HCT116 (cell line): ENCODE results near the gene PTPRF. TPM values are rescaled to one million over a fixed set of nuclear protein-coding genes. Genes with fewer than 3 reads are reported as not detected.

Source experiments
- ATAC-seq: fragments of 200-7000 bp; cut with Tn5 transposase; 2 replicates; pipeline ENCODE4 v1.9.1; 2020; ENCODE audit warnings: mild to moderate bottlenecking, moderate library complexity
- BruUV-seq: library from RNA; stranded (reverse); fragments of 400-500 nt; replicated peaks from 2 replicates; lab custom pipeline; 2021; lab: Mats Ljungman, UMichigan
- CTCF ChIA-PET: fragments of 300-600 bp; sonication (Branson Sonifier 250); formaldehyde crosslinking; loops from one replicate; lab custom pipeline; 2021; ENCODE audit warnings: antibody characterized with exemption; lab: Charles Lee
- POLR2A ChIA-PET: fragments of 300-600, 350-600 bp; sonication (Branson Sonifier 250); formaldehyde crosslinking; loops from one replicate; lab custom pipeline; 2021; ENCODE audit warnings: antibody characterized with exemption; lab: Charles Lee
- RAD21 ChIA-PET, 2 experiments: fragments of 300-600 bp; sonication (Branson Sonifier 250); formaldehyde crosslinking; loops; one replicate each; lab custom pipeline; 2023; ENCODE audit warnings: low total read pairs in 2 of 2; ENCODE audit not compliant: uncharacterized antibody in 2 of 2, unreplicated experiment in 2 of 2, low non-redundant PET in 1 of 2; lab: Charles Lee
- DNase-seq: peaks from one replicate; pipeline ENCODE4 v3.0.0-alpha.2; 2010; ENCODE audit warnings: low read depth, low spot score
- H2AFZ ChIP-seq: fragments of 200-600 bp; shearing (Covaris generic), sonication (generic); 2 replicates; pipeline ENCODE4 v1.6.1; 2017; ENCODE audit warnings: low read depth, mixed run types, mixed read lengths, antibody characterized with exemption, low read length; ENCODE audit not compliant: poor library complexity, severe bottlenecking
- H3K27ac ChIP-seq: 2 replicates; pipeline ENCODE4 v1.5.1; 2012; ENCODE audit warnings: low read depth, low read length
- H3K27me3 ChIP-seq: fragments of 200-600 bp; sonication (generic); 2 replicates; pipeline ENCODE4 v1.6.1; 2016; ENCODE audit warnings: mixed run types, low read length, mixed read lengths; ENCODE audit not compliant: insufficient read depth
- H3K36me3 ChIP-seq, 2 experiments: fragments of 200-500 bp in 1 of 2; fragments of 200-600 bp in 1 of 2; sonication (Bioruptor generic) in 1 of 2; sonication (generic) in 1 of 2; 2 replicates each; pipeline versions ENCODE4 v1.5.1 to v1.6.1; 2014 to 2016; ENCODE audit warnings: low read length in 2 of 2, inconsistent platforms in 1 of 2, mixed read lengths in 1 of 2, mixed run types in 1 of 2; ENCODE audit not compliant: insufficient read depth in 2 of 2, control insufficient read depth in 1 of 2
- H3K4me1 ChIP-seq, 2 experiments: fragments of 200-600 bp in 1 of 2; sonication (generic) in 1 of 2; 2 replicates each; pipeline versions ENCODE4 v1.5.1 to v1.6.1; 2012 to 2017; ENCODE audit warnings: low read length in 2 of 2, inconsistent platforms in 1 of 2, mild to moderate bottlenecking in 1 of 2, mixed read lengths in 1 of 2, mixed run types in 1 of 2, moderate library complexity in 1 of 2; ENCODE audit not compliant: insufficient read depth in 2 of 2, control insufficient read depth in 1 of 2
- H3K4me2 ChIP-seq: fragments of 200-600 bp; sonication (generic); 2 replicates; pipeline ENCODE4 v1.6.1; 2017; ENCODE audit warnings: mixed run types, low read length, mixed read lengths
- H3K4me3 ChIP-seq, 2 experiments: fragments of 200-600 bp in 1 of 2; sonication (generic) in 1 of 2; replicated peaks in 1 of 2; 2 replicates each; pipeline ENCODE4 v1.5.1; 2011 to 2016; ENCODE audit warnings: low read length in 2 of 2, control low read depth in 1 of 2, low read depth in 1 of 2, mild to moderate bottlenecking in 1 of 2, mixed read lengths in 1 of 2, mixed run types in 1 of 2
- H3K79me2 ChIP-seq: fragments of 200-600 bp; sonication (generic); 2 replicates; pipeline ENCODE4 v1.6.1; 2017; ENCODE audit warnings: mild to moderate bottlenecking, mixed run types, low read length, moderate library complexity, mixed read lengths; ENCODE audit not compliant: insufficient read depth
- H3K9ac ChIP-seq: fragments of 200-600 bp; sonication (generic); 2 replicates; pipeline ENCODE4 v1.6.1; 2016; ENCODE audit warnings: low read length, mixed read lengths
- H3K9me2 ChIP-seq: fragments of 200-600 bp; sonication (generic), shearing (Covaris generic); 2 replicates; pipeline ENCODE4 v1.6.1; 2017; ENCODE audit warnings: mixed run types, mild to moderate bottlenecking, moderate library complexity; ENCODE audit not compliant: insufficient read depth
- H3K9me3 ChIP-seq, 2 experiments: fragments of 200-500 bp in 1 of 2; fragments of 200-600 bp in 1 of 2; sonication (Bioruptor generic) in 1 of 2; sonication (generic) in 1 of 2; 2 replicates each; pipeline ENCODE4 v1.6.1; 2014 to 2017; ENCODE audit warnings: low read length in 2 of 2, mixed read lengths in 2 of 2, inconsistent platforms in 1 of 2, low read depth in 1 of 2, mild to moderate bottlenecking in 1 of 2, mixed run types in 1 of 2, moderate library complexity in 1 of 2; ENCODE audit not compliant: control insufficient read depth in 1 of 2, insufficient read depth in 1 of 2
- H4K20me1 ChIP-seq: fragments of 200-600 bp; sonication (generic), shearing (Covaris generic); 2 replicates; pipeline ENCODE4 v1.6.1; 2017; ENCODE audit warnings: mixed run types, mild to moderate bottlenecking, moderate library complexity; ENCODE audit not compliant: insufficient read depth
- CBX3 ChIP-seq: IDR thresholded peaks from 2 replicates; pipeline ENCODE4 v1.6.1; 2012; ENCODE audit warnings: low read depth
- CEBPB ChIP-seq: IDR thresholded peaks from 2 replicates; pipeline ENCODE4 v1.6.1; 2012; ENCODE audit warnings: low read depth
- CTCF ChIP-seq, 3 experiments: fragments of 200-600 bp in 1 of 3; sonication (generic) in 1 of 3; IDR thresholded peaks in 2 of 3; conservative IDR thresholded peaks in 1 of 3; 2 replicates each; pipeline ENCODE4 v1.5.1; 2012 to 2017; ENCODE audit warnings: low read depth in 2 of 3, low read length in 2 of 3, antibody characterized with exemption in 1 of 3, borderline replicate concordance in 1 of 3, control low read depth in 1 of 3, mild to moderate bottlenecking in 1 of 3, mixed read lengths in 1 of 3, mixed run types in 1 of 3, moderate library complexity in 1 of 3; ENCODE audit not compliant: insufficient read depth in 1 of 3
- EGR1 ChIP-seq: IDR thresholded peaks from 2 replicates; pipeline ENCODE4 v1.6.1; 2012; ENCODE audit warnings: low read depth
- EZH2 ChIP-seq: fragments of 200-600 bp; sonication (generic); IDR thresholded peaks from 2 replicates; pipeline ENCODE4 v1.6.1; 2017; ENCODE audit warnings: antibody characterized with exemption, mixed run types
- EZH2phosphoT487 ChIP-seq: fragments of 200-600 bp; IDR thresholded peaks from 2 replicates; pipeline ENCODE4 v1.6.1; 2018; ENCODE audit warnings: antibody characterized with exemption, borderline replicate concordance
- JUND ChIP-seq: IDR thresholded peaks from 2 replicates; pipeline ENCODE4 v1.6.1; 2012
- RAD21 ChIP-seq: IDR thresholded peaks from 2 replicates; pipeline ENCODE4 v1.6.1; 2012; ENCODE audit warnings: low read depth, mild to moderate bottlenecking
- SIN3A ChIP-seq: IDR thresholded peaks from 2 replicates; pipeline ENCODE4 v1.6.1; 2012; ENCODE audit warnings: low read depth
- SP1 ChIP-seq: IDR thresholded peaks from 2 replicates; pipeline ENCODE4 v1.6.1; 2012; ENCODE audit warnings: low read depth
- TCF7L2 ChIP-seq: IDR thresholded peaks from 2 replicates; pipeline ENCODE4 v1.7.0; 2011; ENCODE audit warnings: borderline replicate concordance, inconsistent platforms; ENCODE audit not compliant: insufficient read depth, insufficient read length; ENCODE audit errors: extremely low read depth
- YY1 ChIP-seq: IDR thresholded peaks from 2 replicates; pipeline ENCODE4 v1.6.1; 2011; ENCODE audit warnings: low read length, low read depth, moderate library complexity, mild to moderate bottlenecking; ENCODE audit not compliant: insufficient replicate concordance; ENCODE audit errors: extremely low read depth
- ZFX ChIP-seq: fragments of 450-650 bp; IDR thresholded peaks from 2 replicates; pipeline ENCODE4 v1.6.1; 2017
- intact Hi-C: fragments of 100-400 bp; cut with micrococcal nuclease; formaldehyde crosslinking; loops from 2 replicates; pipeline ENCODE4 v1.10.0; 2022
- total RNA-seq: library from RNA; stranded (reverse); gene quantifications from one replicate; pipeline ENCODE4 v1.2.1, GENCODE V29; 2021; ENCODE audit not compliant: unreplicated experiment
- TF ChIP-seq, protein P1 (sequence below): IDR thresholded peaks from 2 replicates; pipeline ENCODE4 v1.6.1; 2012
- TF ChIP-seq, protein P2 (sequence below): IDR thresholded peaks from 2 replicates; pipeline ENCODE4 v1.6.1; 2012
- TF ChIP-seq, protein P3 (sequence below): IDR thresholded peaks from 2 replicates; pipeline ENCODE4 v1.6.1; 2011; ENCODE audit warnings: mild to moderate bottlenecking, low read length, moderate library complexity; ENCODE audit not compliant: insufficient replicate concordance; ENCODE audit errors: extremely low read depth

Gene PTPRF
- total RNA-seq, 1 experiment from 2014 or later, result 224 TPM

DNA sequence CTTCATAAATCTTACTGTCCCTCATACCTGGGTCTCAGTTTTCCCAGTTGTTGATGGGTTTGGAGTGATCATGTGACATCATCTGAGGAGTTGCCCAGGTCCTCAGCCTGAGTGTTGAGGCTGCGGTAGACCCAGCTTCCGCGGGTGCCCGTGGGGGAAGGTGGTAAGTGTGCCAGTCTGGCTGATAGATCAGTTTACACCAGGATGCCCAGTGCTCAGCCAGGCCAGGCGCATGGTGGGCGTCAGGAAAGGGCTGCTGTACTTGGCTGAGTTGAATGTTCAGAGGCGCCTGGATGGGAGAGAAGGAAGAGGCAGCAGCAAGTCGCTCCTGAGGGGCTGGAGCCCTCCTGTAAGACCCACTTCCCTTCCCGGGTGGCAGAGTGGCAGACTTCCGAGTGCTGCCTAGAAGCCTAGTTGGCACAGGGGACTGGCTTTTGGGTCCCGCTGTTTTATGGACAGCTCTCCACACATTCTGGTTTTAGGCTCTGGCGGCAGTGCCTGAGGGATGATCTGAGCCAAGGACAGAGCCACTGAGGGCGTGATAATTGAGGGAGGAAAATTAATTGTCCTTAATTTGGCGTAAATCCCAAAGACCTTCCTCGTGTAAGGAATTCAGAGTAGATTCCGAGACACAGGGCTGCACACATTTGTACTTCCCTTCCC, 35.8 kb downstream of the PTPRF start:
- Histone ChIP-seq H3K4me1 (no peaks in the 10 kb centered on the region), H3K79me2 (peaks cover 41% of the 10 kb centered on the region; the same call in 1 of the 2 replicates), H4K20me1 (no peaks in the 10 kb centered on the region), H3K4me3 (no peak overlapping the region), H3K36me3 (peaks cover 5 to 33% of the 10 kb centered on the region in 2 experiments; a peak in 2 of 4 replicates), H2AFZ (no peak overlapping the region), H3K9me3 (no peaks in the 10 kb centered on the region), H3K27me3 (no peaks in the 10 kb centered on the region), H3K4me2 (no peak overlapping the region), H3K9ac (no peak overlapping the region), H3K9me2 (no peaks in the 10 kb centered on the region), H3K27ac (no peak overlapping the region)
- ATAC-seq (no peak), DNase-seq (no peak)
- RAD21 ChIA-PET, result no interaction called here
- TF ChIP-seq RAD21, result no peak
- no peak for TF ChIP-seq JUND
- TF ChIP-seq, protein P1, sequence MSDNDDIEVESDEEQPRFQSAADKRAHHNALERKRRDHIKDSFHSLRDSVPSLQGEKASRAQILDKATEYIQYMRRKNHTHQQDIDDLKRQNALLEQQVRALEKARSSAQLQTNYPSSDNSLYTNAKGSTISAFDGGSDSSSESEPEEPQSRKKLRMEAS, result no peak
- no peak for TF ChIP-seq EZH2
- no peak for TF ChIP-seq CEBPB
- no peak for TF ChIP-seq SP1
- TF ChIP-seq, protein P2, sequence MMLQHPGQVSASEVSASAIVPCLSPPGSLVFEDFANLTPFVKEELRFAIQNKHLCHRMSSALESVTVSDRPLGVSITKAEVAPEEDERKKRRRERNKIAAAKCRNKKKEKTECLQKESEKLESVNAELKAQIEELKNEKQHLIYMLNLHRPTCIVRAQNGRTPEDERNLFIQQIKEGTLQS, result no peak
- no peak for TF ChIP-seq EZH2phosphoT487
- TF ChIP-seq EGR1, result no peak
- no peak for TF ChIP-seq YY1
- no peak for TF ChIP-seq SIN3A
- intact Hi-C loops, result no loop called here
- POLR2A ChIA-PET, result no interaction called here
- no TSS peak for BruUV-seq
- CTCF ChIA-PET, result no interaction called here

- Histone ChIP-seq H3K4me2 (no peak overlapping the region), H3K9ac (no peak overlapping the region), H3K4me3 (no peak overlapping the region), H3K36me3 (peaks cover 5 to 43% of the 10 kb centered on the region in 2 experiments; a peak in 2 of 4 replicates), H3K79me2 (peaks cover 22% of the 10 kb centered on the region; the same call in 1 of the 2 replicates), H3K27me3 (no peaks in the 10 kb centered on the region), H3K9me3 (no peaks in the 10 kb centered on the region), H3K9me2 (no peaks in the 10 kb centered on the region), H4K20me1 (no peaks in the 10 kb centered on the region), H2AFZ (no peak overlapping the region), H3K4me1 (no peaks in the 10 kb centered on the region), H3K27ac (no peak overlapping the region)
- no peak for DNase-seq
- intact Hi-C loops, result no loop called here
- CTCF ChIA-PET, result no interaction called here
- POLR2A ChIA-PET, result no interaction called here
- no peak for ATAC-seq
- RAD21 ChIA-PET, result no interaction called here
- no TSS peak for BruUV-seq
- TF ChIP-seq CEBPB, result no peak
- TF ChIP-seq, protein P3, sequence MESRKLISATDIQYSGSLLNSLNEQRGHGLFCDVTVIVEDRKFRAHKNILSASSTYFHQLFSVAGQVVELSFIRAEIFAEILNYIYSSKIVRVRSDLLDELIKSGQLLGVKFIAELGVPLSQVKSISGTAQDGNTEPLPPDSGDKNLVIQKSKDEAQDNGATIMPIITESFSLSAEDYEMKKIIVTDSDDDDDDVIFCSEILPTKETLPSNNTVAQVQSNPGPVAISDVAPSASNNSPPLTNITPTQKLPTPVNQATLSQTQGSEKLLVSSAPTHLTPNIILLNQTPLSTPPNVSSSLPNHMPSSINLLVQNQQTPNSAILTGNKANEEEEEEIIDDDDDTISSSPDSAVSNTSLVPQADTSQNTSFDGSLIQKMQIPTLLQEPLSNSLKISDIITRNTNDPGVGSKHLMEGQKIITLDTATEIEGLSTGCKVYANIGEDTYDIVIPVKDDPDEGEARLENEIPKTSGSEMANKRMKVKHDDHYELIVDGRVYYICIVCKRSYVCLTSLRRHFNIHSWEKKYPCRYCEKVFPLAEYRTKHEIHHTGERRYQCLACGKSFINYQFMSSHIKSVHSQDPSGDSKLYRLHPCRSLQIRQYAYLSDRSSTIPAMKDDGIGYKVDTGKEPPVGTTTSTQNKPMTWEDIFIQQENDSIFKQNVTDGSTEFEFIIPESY, result no peak
- TF ChIP-seq ZFX, result no peak
- no peak for TF ChIP-seq CBX3
- TF ChIP-seq, protein P2, result no peak
- TF ChIP-seq SIN3A, result no peak
- TF ChIP-seq CTCF (IDR thresholded peaks at IDR 0.05 in 2 of 3, conservative IDR thresholded peaks at IDR 0.05 in 1 of 3; ENCODE audit: borderline replicate concordance in 1 of 3, insufficient read depth in 1 of 3, low read depth in 2 of 3, low read length in 2 of 3), result no peak
- no peak for TF ChIP-seq EGR1
- no peak for TF ChIP-seq TCF7L2
These were observed 38.5 kb downstream of the PTPRF start for GRCh38 chr1:43569175-43569574.
